ENCODE results near the gene KCTD8.

Gene KCTD8

GRCh38 chr4:44448521-44449461, at the start of gene KCTD8:
KCTD8 (minus strand) TSS chr4:44448809.
- DNase-seq (ENCODE audit: low read depth): no peak

DNA sequence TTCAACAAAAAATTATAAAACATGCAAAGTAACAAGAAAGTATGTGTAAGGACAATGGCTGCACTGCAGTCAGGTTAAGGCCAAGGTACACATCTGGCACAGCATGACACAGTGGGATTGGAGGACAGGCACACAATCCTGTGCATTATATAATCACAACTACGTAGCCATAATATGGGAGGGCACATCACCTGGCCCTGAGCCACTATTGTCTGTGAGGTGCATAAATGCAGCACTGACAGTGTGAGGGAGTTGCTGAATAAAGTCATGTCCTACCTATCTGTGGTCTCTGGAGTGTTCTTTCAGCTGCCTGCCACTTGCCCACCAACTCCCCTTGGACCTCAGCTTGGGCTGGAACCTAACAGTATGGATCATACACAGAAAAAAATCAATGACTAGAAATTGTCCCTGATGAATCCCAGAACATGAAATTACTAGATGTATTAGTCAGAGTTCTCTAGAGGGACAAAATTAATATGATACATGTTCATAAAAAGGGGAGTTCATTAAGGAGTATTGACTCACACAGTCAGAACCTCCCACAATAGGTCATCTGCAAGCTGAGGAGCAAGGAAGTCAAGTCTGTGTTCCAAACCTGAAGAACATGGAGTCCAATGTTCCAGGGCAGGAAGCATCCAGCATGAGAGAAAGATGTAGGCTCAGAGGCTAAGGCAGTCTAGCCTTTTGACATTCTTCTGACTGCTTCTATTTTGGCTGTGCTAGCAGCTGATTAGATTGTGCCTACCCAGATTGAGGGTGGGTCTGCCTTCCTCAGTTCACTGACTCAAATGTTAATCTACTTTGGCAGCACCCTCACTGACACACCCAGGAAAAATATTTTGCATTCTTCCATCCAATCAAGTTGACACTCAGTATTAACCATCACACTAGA, 46.4 kb upstream of the KCTD8 start:
- no peak for DNase-seq (ENCODE audit: low read depth)

DNA sequence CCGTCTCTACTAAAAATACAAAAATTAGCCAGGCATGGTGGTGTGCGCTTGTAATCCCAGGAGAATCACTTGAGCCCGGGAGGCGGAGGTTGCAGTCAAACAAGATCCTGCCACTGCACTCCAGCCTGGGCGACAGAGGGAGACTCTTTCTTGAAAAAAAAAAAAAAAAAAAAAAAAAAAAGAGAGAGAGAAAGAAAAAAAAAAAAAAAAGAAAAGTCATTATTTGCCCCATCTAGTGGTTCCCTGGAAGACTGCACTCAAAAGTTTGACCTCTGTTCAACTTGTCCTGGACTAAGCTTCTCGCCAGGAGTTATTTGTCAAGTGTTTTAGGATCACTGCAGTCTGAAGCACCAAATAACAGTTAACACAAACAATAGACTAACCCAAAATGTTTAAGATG, 45.3 kb upstream of the KCTD8 start:
- DNase-seq (ENCODE audit: low read depth): no peak

DNA sequence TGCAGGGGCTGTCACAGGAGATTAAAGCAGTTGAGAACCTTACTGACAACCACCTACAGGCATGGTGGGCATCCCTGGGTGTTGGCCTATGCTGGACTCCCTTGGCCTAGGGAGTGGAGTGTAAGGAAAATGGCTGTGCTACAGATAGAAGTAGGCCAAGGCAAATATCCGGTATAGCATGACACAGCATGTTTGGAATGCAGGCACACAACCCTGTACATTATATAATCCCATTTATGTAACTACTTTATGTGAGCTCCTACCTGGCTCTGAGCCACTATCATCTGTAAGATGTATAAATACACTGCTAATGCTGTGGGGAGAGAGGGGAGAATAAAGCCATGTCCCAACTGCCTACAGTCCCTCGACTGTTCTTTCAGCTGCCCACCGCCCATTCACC, 38.7 kb upstream of the KCTD8 start:
- no peak for DNase-seq (ENCODE audit: low read depth)

DNA sequence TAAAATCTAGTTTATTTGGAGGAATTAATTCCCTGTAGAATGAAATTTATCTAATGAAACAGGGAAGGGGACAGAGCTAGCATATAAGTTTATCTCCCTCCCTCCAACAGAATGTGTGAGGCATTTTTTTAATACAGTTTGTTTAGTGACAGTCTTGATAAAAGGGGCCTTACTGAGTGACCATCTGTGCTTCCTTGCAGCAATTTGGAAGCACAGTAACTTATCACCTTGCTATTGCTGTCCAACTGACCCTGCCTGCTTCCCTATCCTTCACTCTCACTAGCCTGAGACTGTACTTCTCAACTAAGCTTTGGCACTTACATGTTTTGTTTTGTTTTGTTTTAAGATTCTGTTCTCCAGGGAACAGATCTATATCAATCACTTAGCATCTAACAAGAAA, 31.1 kb upstream of the KCTD8 start:
- no peak for DNase-seq (ENCODE audit: low read depth)

DNA sequence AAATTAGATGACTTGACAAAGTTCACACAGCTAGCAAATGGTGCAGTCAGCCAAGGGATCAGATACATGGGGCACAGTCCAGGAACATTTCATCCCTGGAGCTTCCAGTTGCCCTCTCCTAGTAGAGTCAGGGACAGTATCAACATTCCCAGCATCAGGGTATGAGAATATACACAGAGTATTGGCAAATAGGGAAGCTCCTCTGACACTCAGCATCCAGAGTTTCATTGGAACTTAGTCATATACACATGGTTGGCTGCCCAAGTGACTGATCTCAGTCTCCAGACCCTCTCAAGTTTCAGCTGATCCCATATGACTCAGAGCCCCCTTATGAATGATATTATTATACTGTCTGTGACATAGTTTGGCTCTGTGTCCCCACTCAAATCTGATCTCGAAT, 13.7 kb upstream of the KCTD8 start:
- DNase-seq (ENCODE audit: low read depth): no peak

- no peak for DNase-seq (ENCODE audit: low read depth)
These were observed 775 bp downstream of the KCTD8 start for GRCh38 chr4:44447563-44448504.

GRCh38 chr4:44446801-44447562, 1.6 kb downstream of the KCTD8 start:
- DNase-seq (ENCODE audit: low read depth): no peak

DNA sequence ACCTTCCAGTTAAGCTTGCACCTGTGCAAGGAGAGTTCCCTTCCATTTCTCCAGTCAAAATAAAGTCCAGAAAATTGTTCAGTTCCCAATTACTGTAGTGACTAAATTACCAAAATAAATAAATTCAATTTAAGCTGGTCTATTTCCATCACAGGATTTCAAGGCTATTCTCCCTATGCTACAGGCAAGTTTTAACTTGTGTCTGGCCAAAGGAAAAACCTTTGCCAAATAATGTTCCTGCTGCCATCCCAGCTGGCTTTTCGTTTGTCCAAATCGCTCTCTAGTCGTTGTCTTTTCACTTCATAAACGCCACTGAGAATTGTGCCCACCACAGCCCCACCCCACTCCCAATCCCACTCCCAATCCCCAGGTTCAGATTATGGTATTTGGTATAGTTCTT, 2.4 kb downstream of the KCTD8 start:
- DNase-seq (ENCODE audit: low read depth): no peak

DNA sequence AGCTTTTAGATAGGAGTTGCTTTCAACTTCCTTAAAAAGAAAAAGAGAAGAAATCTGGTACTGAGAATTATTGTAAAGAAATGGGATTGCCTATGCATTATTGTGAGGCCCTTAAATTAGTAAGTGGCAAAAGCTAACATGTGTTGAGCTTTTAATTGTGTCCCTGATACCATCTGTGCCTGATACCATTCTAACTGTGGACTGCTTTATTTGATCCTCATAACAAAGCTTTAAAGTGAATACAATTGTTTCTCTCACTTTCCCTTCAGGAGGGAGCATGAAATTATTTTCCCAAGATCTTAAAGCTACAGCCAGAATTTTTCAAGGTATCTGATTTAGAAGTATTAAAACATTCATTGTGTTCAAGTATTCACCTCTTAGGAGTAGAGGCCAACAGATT, 9.9 kb downstream of the KCTD8 start:
- DNase-seq (ENCODE audit: low read depth): no peak

DNA sequence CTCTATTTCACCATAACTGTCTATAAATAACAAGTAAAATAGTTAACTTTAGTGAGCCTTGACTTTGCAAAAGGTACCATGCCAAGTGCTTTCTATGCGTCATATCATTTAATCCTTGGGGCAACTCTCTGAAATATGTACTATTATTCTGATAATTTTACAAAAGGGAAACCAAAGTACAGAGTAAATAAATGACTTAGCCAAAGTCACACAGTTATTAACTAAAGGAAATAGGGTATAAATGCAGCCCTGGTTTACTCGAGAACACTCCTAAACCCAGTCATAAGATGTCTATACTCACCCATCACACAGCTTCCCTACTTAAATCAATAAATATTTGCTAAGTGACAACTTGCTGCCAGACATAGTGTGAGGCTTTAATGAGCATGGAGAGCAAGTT, 14.4 kb downstream of the KCTD8 start:
- no peak for DNase-seq (ENCODE audit: low read depth)

- no peak for DNase-seq (ENCODE audit: low read depth)
These were observed 22.9 kb downstream of the KCTD8 start for GRCh38 chr4:44425614-44426208.

GRCh38 chr4:44422912-44423311, 25.7 kb downstream of the KCTD8 start:
- DNase-seq (ENCODE audit: low read depth): no peak

DNA sequence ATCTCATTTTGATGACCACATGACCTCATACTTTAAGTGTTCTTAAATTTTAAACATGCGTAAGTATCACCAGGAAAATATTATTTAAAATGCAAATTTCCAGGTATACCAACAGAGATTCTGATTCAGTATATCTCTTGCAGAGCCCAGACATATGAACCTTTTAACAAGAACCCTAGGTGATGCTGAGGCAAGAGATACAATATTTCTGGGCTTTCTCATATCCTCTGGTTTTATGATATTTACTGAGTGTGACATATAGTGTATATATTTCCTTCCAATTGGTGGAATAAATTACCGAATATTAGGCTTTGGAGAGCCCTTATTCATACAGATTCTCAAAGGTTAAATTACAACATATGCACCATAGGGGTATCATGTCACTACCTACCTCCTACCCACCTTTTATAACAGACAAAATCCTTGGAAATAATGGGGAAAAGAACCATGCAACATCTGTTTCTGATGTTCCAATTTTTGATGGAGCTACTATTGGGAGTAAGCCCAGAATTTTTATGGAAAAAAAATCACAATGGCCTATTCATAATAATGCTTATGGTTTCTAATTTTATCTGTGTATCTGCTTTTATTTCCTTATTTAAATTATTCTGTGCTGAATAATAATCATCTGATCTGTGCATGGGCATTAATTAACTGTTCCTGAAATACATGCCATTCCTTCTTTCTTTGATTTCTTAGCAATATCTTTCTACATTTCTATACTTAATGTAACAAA, 27.1 kb downstream of the KCTD8 start:
- DNase-seq (ENCODE audit: low read depth): no peak

DNA sequence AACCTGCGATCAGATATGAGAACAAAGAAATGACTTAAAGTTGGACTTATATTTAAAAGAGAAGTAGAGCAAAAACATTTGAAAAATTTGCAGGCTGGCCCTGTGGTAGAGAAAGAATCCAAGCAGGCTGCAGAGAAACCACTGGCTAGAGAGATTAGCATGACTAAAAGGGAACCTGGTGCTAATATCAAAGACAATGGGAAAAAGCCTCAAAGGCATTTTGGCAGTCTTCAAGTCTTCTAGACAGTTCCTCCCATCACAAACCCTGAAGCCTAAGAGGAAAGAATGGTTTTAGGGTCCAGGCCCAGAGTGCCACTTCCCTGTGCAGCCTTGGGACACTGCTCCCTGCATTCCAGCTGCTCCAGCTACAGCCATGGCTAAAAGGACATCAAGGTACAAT, 33.4 kb downstream of the KCTD8 start:
- no peak for DNase-seq (ENCODE audit: low read depth)

GRCh38 chr4:44368413-44369167, 80.0 kb downstream of the KCTD8 start:
- no peak for DNase-seq (ENCODE audit: low read depth)

DNA sequence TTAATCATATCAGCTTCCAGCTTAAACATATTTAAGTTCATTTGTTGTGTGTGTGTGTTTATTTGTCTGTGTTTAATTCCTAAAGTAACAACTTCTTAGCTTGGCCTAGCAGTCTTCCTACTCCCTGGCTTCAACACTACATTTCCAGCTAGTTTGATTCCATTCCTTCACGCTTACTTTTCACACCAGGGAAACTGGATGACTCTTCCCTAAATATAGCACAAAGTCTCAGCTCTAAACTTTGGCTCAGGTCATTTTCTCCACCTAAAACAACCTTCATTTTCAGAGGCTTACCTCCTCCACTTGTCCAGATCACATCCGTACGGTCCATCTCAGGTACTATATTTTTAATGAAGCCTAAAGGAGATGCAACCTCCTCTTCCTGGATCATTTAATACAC, 94.4 kb downstream of the KCTD8 start:
- DNase-seq (ENCODE audit: low read depth): no peak

DNA sequence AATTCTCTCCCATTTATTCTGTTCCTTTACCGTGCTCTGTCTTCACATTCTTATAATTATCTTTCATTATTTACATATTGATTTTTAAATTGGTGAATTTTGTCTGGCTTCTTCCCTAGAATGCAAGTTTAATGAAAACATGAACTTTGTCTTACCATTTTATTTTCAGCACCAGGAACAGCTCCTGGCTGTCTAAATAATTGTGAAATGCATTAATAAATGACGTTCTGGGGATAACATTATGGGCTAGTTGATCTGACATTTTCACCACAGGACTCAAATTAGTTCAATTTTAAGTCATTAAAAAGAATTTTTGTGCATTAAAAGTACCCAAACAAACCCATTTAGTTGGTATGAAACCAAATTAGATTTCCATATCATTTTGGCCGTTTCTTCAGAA, 97.5 kb downstream of the KCTD8 start:
- no peak for DNase-seq (ENCODE audit: low read depth)

DNA sequence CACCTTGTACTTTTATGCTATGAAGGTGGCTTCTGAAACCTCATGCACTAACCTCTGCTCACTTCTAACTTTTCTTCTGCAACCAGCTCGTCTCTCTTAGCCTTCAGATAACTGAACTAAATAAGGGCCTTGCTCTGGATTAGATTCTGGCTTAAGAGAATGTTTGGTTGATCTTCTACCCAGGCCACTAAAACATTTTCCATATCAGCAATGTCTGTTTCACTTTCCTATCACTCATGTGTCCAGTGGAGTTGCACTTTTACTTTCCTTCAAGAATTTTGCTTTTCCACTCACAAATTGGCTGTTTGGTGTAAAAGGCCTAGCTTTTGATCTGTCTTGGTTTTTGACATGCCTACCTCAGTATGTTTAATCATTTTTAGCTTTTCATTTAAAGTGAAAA, 105.8 kb downstream of the KCTD8 start:
- no peak for DNase-seq (ENCODE audit: low read depth)

Measured in activated T-helper 9 cell treated with anti-CD3 and anti-CD28 coated beads, Interleukin-2, amount 50 U/mL, for 16 hours (primary cell).